ENCODE results near the gene UBXN11.

Gene UBXN11

DNA sequence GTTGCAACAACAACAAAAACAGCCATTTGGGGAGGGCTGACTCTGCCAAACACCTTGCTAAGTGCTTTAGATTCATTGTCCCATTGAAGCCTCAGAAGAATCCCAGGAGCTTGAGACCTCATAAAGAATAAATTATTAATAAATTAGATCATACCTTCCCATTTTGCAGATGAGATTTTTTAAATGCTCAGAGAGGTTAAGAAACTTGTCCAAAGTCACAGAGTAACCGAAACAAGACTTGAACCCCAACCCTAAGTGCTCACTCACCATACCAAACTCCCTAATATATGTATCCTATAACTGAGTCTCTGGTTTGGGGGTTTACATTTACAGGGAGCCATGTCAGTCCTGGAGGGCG, 43.9 kb upstream of the UBXN11 start:
- TF ChIP-seq, protein P1, sequence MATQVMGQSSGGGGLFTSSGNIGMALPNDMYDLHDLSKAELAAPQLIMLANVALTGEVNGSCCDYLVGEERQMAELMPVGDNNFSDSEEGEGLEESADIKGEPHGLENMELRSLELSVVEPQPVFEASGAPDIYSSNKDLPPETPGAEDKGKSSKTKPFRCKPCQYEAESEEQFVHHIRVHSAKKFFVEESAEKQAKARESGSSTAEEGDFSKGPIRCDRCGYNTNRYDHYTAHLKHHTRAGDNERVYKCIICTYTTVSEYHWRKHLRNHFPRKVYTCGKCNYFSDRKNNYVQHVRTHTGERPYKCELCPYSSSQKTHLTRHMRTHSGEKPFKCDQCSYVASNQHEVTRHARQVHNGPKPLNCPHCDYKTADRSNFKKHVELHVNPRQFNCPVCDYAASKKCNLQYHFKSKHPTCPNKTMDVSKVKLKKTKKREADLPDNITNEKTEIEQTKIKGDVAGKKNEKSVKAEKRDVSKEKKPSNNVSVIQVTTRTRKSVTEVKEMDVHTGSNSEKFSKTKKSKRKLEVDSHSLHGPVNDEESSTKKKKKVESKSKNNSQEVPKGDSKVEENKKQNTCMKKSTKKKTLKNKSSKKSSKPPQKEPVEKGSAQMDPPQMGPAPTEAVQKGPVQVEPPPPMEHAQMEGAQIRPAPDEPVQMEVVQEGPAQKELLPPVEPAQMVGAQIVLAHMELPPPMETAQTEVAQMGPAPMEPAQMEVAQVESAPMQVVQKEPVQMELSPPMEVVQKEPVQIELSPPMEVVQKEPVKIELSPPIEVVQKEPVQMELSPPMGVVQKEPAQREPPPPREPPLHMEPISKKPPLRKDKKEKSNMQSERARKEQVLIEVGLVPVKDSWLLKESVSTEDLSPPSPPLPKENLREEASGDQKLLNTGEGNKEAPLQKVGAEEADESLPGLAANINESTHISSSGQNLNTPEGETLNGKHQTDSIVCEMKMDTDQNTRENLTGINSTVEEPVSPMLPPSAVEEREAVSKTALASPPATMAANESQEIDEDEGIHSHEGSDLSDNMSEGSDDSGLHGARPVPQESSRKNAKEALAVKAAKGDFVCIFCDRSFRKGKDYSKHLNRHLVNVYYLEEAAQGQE (IDR thresholded peaks at IDR 0.05; ENCODE audit: insufficient read depth in 1 of 2, low read depth in 2 of 2, low read length in 2 of 2), result no peak
- TF ChIP-seq FOXP2 (optimal IDR thresholded peaks at IDR 0.05; ENCODE audit: borderline replicate concordance, extremely low read depth, extremely low read length, insufficient read depth) (no peak), SIN3A (IDR thresholded peaks at IDR 0.05; ENCODE audit: borderline replicate concordance, insufficient read depth, low read length) (no peak), POLR2AphosphoS5 (IDR thresholded peaks at IDR 0.05; ENCODE audit: low read depth, low read length) (no peak), TAF1 (IDR thresholded peaks at IDR 0.05; ENCODE audit: borderline replicate concordance, insufficient read depth, low read length) (no peak)

DNA sequence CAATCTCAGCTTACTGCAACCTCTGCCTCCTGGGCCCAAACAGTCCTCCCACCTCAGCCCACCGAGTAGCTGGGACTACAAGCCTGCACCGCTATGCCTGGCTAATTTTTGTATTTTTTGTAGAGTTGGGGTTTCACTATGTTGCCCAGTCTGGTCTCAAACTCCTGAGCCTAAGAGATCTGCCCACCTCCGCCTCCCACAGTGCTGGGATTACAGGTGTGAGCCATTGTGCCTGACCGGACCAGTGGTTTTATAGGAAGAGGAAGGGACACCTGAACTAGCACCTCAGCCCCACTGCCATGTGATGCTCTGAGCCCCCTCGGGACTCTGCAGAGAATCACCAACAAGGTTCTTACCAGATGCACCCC, 43.4 kb upstream of the UBXN11 start:
- TF ChIP-seq, protein P1 (IDR thresholded peaks at IDR 0.05; ENCODE audit: insufficient read depth in 1 of 2, low read depth in 2 of 2, low read length in 2 of 2), result no peak
- TF ChIP-seq FOXP2 (optimal IDR thresholded peaks at IDR 0.05; ENCODE audit: borderline replicate concordance, extremely low read depth, extremely low read length, insufficient read depth) (no peak), SIN3A (IDR thresholded peaks at IDR 0.05; ENCODE audit: borderline replicate concordance, insufficient read depth, low read length) (no peak), TAF1 (IDR thresholded peaks at IDR 0.05; ENCODE audit: borderline replicate concordance, insufficient read depth, low read length) (no peak)

DNA sequence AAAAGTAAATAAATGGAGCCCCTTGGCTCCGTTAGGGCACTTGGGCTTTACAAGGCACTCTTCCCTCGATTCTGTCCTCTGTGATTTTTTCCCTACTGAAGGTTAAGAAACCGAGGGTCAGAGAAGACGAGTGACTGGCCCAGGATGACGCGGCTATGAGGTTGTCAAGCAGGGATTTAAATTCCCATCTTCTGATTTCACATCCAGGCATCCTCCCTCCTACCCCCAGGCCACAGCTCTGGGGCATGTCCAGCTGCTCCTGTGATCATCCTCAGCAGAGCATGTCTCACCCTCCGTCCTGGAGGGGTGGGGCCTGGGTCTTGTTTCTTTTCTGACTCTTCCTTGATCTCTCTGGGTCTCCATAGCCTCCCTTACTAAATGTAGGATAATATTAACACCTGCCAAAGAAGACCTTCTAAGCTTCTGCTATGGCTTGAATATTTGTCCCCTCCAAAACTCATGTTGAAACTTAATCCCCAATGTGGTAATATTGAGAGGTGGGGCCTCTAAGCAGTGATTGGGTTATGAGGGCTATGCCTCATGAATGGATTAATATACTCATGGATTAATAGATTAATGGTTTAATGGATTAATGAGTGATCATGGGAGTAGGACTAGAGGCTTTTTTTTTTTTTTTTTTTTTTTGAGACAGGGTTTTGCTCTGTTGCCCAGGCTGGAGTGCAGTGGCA, 42.9 kb upstream of the UBXN11 start:
- TF ChIP-seq SIN3A (IDR thresholded peaks at IDR 0.05; ENCODE audit: borderline replicate concordance, insufficient read depth, low read length) (no peak), POLR2AphosphoS5 (IDR thresholded peaks at IDR 0.05; ENCODE audit: low read depth, low read length) (no peak), FOXP2 (optimal IDR thresholded peaks at IDR 0.05; ENCODE audit: borderline replicate concordance, extremely low read depth, extremely low read length, insufficient read depth) (no peak), TAF1 (IDR thresholded peaks at IDR 0.05; ENCODE audit: borderline replicate concordance, insufficient read depth, low read length) (no peak)
- TF ChIP-seq, protein P1 (IDR thresholded peaks at IDR 0.05; ENCODE audit: insufficient read depth in 1 of 2, low read depth in 2 of 2, low read length in 2 of 2), result no peak

DNA sequence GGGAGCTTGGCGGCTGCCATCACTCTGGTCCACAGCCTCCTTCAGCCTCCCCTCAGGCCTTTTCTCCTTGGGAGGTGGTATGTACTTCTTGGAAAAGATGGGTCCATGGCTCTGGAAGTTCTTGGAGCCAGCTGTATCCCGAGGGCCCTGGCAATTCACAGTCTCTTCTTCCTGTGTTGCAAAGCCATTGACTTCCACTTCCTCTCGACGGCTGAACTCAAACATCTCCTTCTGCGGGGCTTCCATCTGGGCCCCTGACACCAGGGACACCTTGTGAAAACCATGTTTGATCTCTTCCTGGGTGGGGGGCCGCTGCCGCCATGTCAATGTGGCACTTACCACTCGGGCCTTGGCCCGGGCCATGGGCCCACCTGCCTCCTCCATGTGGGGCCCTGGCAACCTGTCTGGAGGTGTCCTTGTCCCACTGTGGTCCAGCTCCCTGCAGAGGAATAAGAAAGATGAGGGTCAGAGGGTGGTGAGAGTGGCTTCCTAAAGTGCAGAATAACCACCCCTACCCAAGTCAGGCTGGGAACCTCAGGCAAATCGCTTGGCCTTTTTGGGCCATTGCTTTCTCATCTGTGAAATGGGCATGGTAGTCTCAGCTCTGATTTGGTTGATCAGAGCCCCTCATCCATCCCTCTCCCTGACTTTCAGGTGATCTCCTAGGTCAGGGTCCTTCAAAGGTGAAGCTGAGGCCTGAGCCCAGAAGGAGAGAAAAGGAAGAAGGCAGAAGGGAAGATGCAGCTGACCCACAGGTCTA, 40.0 kb upstream of the UBXN11 start:
- no peak for TF ChIP-seq POLR2AphosphoS5 (IDR thresholded peaks at IDR 0.05; ENCODE audit: low read depth, low read length)
- no peak for TF ChIP-seq SIN3A (IDR thresholded peaks at IDR 0.05; ENCODE audit: borderline replicate concordance, insufficient read depth, low read length)
- TF ChIP-seq TAF1 (IDR thresholded peaks at IDR 0.05; ENCODE audit: borderline replicate concordance, insufficient read depth, low read length), result no peak
- TF ChIP-seq, protein P1 (IDR thresholded peaks at IDR 0.05; ENCODE audit: insufficient read depth in 1 of 2, low read depth in 2 of 2, low read length in 2 of 2), result no peak
- no peak for TF ChIP-seq FOXP2 (optimal IDR thresholded peaks at IDR 0.05; ENCODE audit: borderline replicate concordance, extremely low read depth, extremely low read length, insufficient read depth)

Measured in PFSK-1 (cell line).